GM23338 (cell line): Measurements from ENCODE around the gene CPTP. TPM values are rescaled to one million over a fixed set of nuclear protein-coding genes. Genes with fewer than 3 reads are reported as not detected.

Experiments used
- ATAC-seq: fragments of 200-7000 bp; cut with Tn5 transposase; 3 replicates; pipeline ENCODE4 v1.9.1; 2020
- DNase-seq: peaks from one replicate; pipeline ENCODE4 v3.0.0-alpha.2; 2015; ENCODE audit warnings: low spot score
- H2AFZ ChIP-seq: fragments of 200-600 bp; sonication (generic); 2 replicates; pipeline ENCODE4 v1.8.0; 2016; ENCODE audit warnings: antibody characterized with exemption, mild to moderate bottlenecking, moderate library complexity
- H3F3A ChIP-seq: fragments of 200-600 bp; sonication (generic); replicated peaks from 2 replicates; pipeline ENCODE4 v1.8.0; 2017; ENCODE audit warnings: antibody characterized with exemption, mixed run types, low read depth
- H3K27ac ChIP-seq: fragments of 200-600 bp; sonication (generic); 2 replicates; pipeline ENCODE4 v1.6.1; 2016; ENCODE audit warnings: low read depth
- H3K27me3 ChIP-seq: fragments of 200-600 bp; sonication (generic); 2 replicates; pipeline ENCODE4 v1.8.0; 2016; ENCODE audit warnings: mild to moderate bottlenecking, mixed run types, moderate library complexity; ENCODE audit not compliant: insufficient read depth
- H3K36me3 ChIP-seq: fragments of 200-600 bp; sonication (generic); 2 replicates; pipeline ENCODE4 v1.8.0; 2016; ENCODE audit warnings: mild to moderate bottlenecking; ENCODE audit not compliant: insufficient read depth
- H3K4me1 ChIP-seq: fragments of 200-600 bp; sonication (generic); 2 replicates; pipeline ENCODE4 v1.8.0; 2016; ENCODE audit warnings: mild to moderate bottlenecking, moderate library complexity; ENCODE audit not compliant: insufficient read depth
- H3K4me2 ChIP-seq: fragments of 200-600 bp; sonication (generic); 2 replicates; pipeline ENCODE4 v1.7.1; 2017; ENCODE audit warnings: mixed run types
- H3K4me3 ChIP-seq: fragments of 200-600 bp; sonication (generic); 2 replicates; pipeline ENCODE4 v1.6.1; 2016; ENCODE audit warnings: mixed run types
- H3K79me2 ChIP-seq: fragments of 200-600 bp; sonication (generic); replicated peaks from 2 replicates; pipeline ENCODE4 v1.8.0; 2017; ENCODE audit warnings: mild to moderate bottlenecking; ENCODE audit not compliant: insufficient read depth
- H3K9me2 ChIP-seq: fragments of 200-600 bp; sonication (generic); 2 replicates; pipeline ENCODE4 v1.8.0; 2017; ENCODE audit not compliant: insufficient read depth
- H4K20me1 ChIP-seq: fragments of 200-600 bp; sonication (generic); replicated peaks from 2 replicates; pipeline ENCODE4 v1.8.0; 2017; ENCODE audit warnings: mild to moderate bottlenecking; ENCODE audit not compliant: insufficient read depth
- H3K27ac Mint-ChIP-seq: 2 replicates; pipeline ENCODE4 v1.8.0; 2020; ENCODE audit warnings: inconsistent platforms, mild to moderate bottlenecking, moderate library complexity, mixed read lengths
- H3K27me3 Mint-ChIP-seq: 3 replicates; pipeline ENCODE4 v1.8.0; 2022; ENCODE audit warnings: low read depth, mild to moderate bottlenecking, moderate library complexity, mixed read lengths, inconsistent platforms; ENCODE audit not compliant: insufficient read depth, poor library complexity
- H3K36me3 Mint-ChIP-seq: 3 replicates; pipeline ENCODE4 v1.8.0; 2021; ENCODE audit warnings: low read depth, mild to moderate bottlenecking, inconsistent platforms, moderate library complexity, mixed read lengths
- H3K4me1 Mint-ChIP-seq: 3 replicates; pipeline ENCODE4 v1.8.0; 2020; ENCODE audit warnings: mild to moderate bottlenecking, inconsistent platforms, mixed read lengths
- H3K4me3 Mint-ChIP-seq: 3 replicates; pipeline ENCODE4 v1.8.0; 2021; ENCODE audit warnings: moderate library complexity, mild to moderate bottlenecking, inconsistent platforms, mixed read lengths
- H3K9me3 Mint-ChIP-seq: 3 replicates; pipeline ENCODE4 v1.8.0; 2020; ENCODE audit warnings: moderate library complexity, mild to moderate bottlenecking, inconsistent platforms, mixed read lengths
- CREB1 ChIP-seq: fragments of 250-450 bp; sonication (Bioruptor Pico); IDR thresholded peaks from 2 replicates; pipeline ENCODE4 v1.5.0; 2020; ENCODE audit warnings: low read depth, mild to moderate bottlenecking, moderate library complexity
- EZH2 ChIP-seq: fragments of 200-600 bp; sonication (generic); IDR thresholded peaks from one replicate; pipeline ENCODE4 v1.8.0; 2017; ENCODE audit warnings: antibody characterized with exemption, mild to moderate bottlenecking, low read depth; ENCODE audit not compliant: unreplicated experiment
- EZH2phosphoT487 ChIP-seq: fragments of 200-600 bp; sonication (generic); IDR thresholded peaks from one replicate; pipeline ENCODE4 v1.8.1; 2018; ENCODE audit warnings: antibody characterized with exemption; ENCODE audit not compliant: unreplicated experiment
- JUNB ChIP-seq: IDR thresholded peaks from one replicate; pipeline ENCODE4 v1.6.1; 2016; ENCODE audit warnings: antibody characterized with exemption; ENCODE audit not compliant: unreplicated experiment
- POLR2AphosphoS5 ChIP-seq: IDR thresholded peaks from 2 replicates; pipeline ENCODE4 v1.6.1; 2016; ENCODE audit warnings: antibody characterized with exemption, low read depth
- STAT1 ChIP-seq: IDR thresholded peaks from one replicate; pipeline ENCODE4 v1.6.1; 2016; ENCODE audit warnings: antibody characterized with exemption; ENCODE audit not compliant: unreplicated experiment
- ZNF114 ChIP-seq: fragments of 250-450 bp; sonication (Bioruptor Pico); IDR thresholded peaks from 2 replicates; pipeline ENCODE4 v1.5.0; 2020; ENCODE audit warnings: mild to moderate bottlenecking, moderate library complexity
- ZNF331 ChIP-seq: fragments of 250-450 bp; sonication (Bioruptor Pico); IDR thresholded peaks from 2 replicates; pipeline ENCODE4 v1.5.0; 2020; ENCODE audit warnings: low read depth, mild to moderate bottlenecking, moderate library complexity
- polyA plus RNA-seq: library from polyadenylated mRNA; unstranded; fragments of >200 nt; fragmentation: Nextera tagmentation; extraction: Ambion mirVana; gene quantifications from 2 replicates; pipeline ENCODE4 v1.2.1, GENCODE V29; 2016
- total RNA-seq: library from RNA; depleted of rRNA; stranded (reverse); fragments of >200 nt; shearing (Covaris generic); gene quantifications from 2 replicates; pipeline ENCODE4 v1.2.3, GENCODE V29; 2014
- TF ChIP-seq, protein P1 (sequence below): IDR thresholded peaks from 2 replicates; pipeline ENCODE4 v1.6.1; 2016; ENCODE audit warnings: antibody characterized with exemption
- TF ChIP-seq, protein P2 (sequence below), 2 experiments: fragments of 200-600 bp in 1 of 2; sonication (generic) in 1 of 2; conservative IDR thresholded peaks; 2 replicates each; pipeline versions ENCODE4 v1.5.1 to v1.6.1; 2016 to 2017; ENCODE audit warnings: antibody characterized with exemption in 2 of 2, low read depth in 2 of 2, mild to moderate bottlenecking in 2 of 2, moderate library complexity in 1 of 2
- TF ChIP-seq, protein P3 (sequence below): IDR thresholded peaks from one replicate; pipeline ENCODE4 v1.6.1; 2018; ENCODE audit warnings: antibody characterized with exemption; ENCODE audit not compliant: unreplicated experiment
- TF ChIP-seq, protein P4 (sequence below): fragments of 250-450 bp; sonication (Bioruptor Pico); IDR thresholded peaks from 2 replicates; pipeline ENCODE4 v1.5.0; 2020; ENCODE audit warnings: mild to moderate bottlenecking, moderate library complexity

CPTP gene
- total and polyA plus RNA-seq, 2 experiments from 2014 or later, result 8.1 to 13.5 TPM

DNA sequence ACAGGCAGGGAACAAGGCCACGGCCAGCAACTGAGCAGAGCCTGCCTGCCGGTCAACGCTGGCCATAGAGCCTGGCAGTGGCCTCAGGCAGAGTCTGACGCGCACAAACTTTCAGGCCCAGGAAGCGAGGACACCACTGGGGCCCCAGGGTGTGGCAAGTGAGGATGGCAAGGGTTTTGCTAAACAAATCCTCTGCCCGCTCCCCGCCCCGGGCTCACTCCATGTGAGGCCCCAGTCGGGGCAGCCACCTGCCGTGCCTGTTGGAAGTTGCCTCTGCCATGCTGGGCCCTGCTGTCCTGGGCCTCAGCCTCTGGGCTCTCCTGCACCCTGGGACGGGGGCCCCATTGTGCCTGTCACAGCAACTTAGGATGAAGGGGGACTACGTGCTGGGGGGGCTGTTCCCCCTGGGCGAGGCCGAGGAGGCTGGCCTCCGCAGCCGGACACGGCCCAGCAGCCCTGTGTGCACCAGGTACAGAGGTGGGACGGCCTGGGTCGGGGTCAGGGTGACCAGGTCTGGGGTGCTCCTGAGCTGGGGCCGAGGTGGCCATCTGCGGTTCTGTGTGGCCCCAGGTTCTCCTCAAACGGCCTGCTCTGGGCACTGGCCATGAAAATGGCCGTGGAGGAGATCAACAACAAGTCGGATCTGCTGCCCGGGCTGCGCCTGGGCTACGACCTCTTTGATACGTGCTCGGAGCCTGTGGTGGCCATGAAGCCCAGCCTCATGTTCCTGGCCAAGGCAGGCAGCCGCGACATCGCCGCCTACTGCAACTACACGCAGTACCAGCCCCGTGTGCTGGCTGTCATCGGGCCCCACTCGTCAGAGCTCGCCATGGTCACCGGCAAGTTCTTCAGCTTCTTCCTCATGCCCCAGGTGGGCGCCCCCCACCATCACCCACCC, 6.7 kb downstream of the CPTP start, which contains the start of gene TAS1R3:
TAS1R3 (plus strand) TSS at position 213 of the 898 bp plus-strand sequence; CDS start at position 279, 66 bp downstream.
- H3K36me3 Mint-ChIP-seq, result peaks cover 5% of the 10 kb centered on the region; the same call in 2 of the 3 replicates
- H3F3A ChIP-seq, result peaks cover 18% of the 10 kb centered on the region; the same call in 1 of the 2 replicates
- H3K27me3 Mint-ChIP-seq, result peaks cover 11% of the 10 kb centered on the region
- no peaks in the 10 kb centered on the region for H4K20me1 ChIP-seq
- ATAC-seq (no peak; the same call in 2 of the 3 replicates), DNase-seq (no peak)
- H3K79me2 ChIP-seq, result no peaks in the 10 kb centered on the region
- TF ChIP-seq ZNF331 (CRISPR knock-in tag), result no peak
- no peak for TF ChIP-seq CREB1 (CRISPR knock-in tag)
- TF ChIP-seq, protein P1, sequence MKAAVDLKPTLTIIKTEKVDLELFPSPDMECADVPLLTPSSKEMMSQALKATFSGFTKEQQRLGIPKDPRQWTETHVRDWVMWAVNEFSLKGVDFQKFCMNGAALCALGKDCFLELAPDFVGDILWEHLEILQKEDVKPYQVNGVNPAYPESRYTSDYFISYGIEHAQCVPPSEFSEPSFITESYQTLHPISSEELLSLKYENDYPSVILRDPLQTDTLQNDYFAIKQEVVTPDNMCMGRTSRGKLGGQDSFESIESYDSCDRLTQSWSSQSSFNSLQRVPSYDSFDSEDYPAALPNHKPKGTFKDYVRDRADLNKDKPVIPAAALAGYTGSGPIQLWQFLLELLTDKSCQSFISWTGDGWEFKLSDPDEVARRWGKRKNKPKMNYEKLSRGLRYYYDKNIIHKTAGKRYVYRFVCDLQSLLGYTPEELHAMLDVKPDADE, result no peak
- no peak for TF ChIP-seq STAT1
- TF ChIP-seq JUNB, result no peak
- TF ChIP-seq, protein P2, sequence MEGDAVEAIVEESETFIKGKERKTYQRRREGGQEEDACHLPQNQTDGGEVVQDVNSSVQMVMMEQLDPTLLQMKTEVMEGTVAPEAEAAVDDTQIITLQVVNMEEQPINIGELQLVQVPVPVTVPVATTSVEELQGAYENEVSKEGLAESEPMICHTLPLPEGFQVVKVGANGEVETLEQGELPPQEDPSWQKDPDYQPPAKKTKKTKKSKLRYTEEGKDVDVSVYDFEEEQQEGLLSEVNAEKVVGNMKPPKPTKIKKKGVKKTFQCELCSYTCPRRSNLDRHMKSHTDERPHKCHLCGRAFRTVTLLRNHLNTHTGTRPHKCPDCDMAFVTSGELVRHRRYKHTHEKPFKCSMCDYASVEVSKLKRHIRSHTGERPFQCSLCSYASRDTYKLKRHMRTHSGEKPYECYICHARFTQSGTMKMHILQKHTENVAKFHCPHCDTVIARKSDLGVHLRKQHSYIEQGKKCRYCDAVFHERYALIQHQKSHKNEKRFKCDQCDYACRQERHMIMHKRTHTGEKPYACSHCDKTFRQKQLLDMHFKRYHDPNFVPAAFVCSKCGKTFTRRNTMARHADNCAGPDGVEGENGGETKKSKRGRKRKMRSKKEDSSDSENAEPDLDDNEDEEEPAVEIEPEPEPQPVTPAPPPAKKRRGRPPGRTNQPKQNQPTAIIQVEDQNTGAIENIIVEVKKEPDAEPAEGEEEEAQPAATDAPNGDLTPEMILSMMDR (conservative IDR thresholded peaks at IDR 0.05; ENCODE audit: low read depth in 2 of 2), result no peak
- no peak for TF ChIP-seq EZH2phosphoT487
- TF ChIP-seq, protein P3, sequence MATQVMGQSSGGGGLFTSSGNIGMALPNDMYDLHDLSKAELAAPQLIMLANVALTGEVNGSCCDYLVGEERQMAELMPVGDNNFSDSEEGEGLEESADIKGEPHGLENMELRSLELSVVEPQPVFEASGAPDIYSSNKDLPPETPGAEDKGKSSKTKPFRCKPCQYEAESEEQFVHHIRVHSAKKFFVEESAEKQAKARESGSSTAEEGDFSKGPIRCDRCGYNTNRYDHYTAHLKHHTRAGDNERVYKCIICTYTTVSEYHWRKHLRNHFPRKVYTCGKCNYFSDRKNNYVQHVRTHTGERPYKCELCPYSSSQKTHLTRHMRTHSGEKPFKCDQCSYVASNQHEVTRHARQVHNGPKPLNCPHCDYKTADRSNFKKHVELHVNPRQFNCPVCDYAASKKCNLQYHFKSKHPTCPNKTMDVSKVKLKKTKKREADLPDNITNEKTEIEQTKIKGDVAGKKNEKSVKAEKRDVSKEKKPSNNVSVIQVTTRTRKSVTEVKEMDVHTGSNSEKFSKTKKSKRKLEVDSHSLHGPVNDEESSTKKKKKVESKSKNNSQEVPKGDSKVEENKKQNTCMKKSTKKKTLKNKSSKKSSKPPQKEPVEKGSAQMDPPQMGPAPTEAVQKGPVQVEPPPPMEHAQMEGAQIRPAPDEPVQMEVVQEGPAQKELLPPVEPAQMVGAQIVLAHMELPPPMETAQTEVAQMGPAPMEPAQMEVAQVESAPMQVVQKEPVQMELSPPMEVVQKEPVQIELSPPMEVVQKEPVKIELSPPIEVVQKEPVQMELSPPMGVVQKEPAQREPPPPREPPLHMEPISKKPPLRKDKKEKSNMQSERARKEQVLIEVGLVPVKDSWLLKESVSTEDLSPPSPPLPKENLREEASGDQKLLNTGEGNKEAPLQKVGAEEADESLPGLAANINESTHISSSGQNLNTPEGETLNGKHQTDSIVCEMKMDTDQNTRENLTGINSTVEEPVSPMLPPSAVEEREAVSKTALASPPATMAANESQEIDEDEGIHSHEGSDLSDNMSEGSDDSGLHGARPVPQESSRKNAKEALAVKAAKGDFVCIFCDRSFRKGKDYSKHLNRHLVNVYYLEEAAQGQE, result no peak
- TF ChIP-seq EZH2, result no peak
- TF ChIP-seq ZNF114 (CRISPR knock-in tag), result no peak
- TF ChIP-seq, protein P4, sequence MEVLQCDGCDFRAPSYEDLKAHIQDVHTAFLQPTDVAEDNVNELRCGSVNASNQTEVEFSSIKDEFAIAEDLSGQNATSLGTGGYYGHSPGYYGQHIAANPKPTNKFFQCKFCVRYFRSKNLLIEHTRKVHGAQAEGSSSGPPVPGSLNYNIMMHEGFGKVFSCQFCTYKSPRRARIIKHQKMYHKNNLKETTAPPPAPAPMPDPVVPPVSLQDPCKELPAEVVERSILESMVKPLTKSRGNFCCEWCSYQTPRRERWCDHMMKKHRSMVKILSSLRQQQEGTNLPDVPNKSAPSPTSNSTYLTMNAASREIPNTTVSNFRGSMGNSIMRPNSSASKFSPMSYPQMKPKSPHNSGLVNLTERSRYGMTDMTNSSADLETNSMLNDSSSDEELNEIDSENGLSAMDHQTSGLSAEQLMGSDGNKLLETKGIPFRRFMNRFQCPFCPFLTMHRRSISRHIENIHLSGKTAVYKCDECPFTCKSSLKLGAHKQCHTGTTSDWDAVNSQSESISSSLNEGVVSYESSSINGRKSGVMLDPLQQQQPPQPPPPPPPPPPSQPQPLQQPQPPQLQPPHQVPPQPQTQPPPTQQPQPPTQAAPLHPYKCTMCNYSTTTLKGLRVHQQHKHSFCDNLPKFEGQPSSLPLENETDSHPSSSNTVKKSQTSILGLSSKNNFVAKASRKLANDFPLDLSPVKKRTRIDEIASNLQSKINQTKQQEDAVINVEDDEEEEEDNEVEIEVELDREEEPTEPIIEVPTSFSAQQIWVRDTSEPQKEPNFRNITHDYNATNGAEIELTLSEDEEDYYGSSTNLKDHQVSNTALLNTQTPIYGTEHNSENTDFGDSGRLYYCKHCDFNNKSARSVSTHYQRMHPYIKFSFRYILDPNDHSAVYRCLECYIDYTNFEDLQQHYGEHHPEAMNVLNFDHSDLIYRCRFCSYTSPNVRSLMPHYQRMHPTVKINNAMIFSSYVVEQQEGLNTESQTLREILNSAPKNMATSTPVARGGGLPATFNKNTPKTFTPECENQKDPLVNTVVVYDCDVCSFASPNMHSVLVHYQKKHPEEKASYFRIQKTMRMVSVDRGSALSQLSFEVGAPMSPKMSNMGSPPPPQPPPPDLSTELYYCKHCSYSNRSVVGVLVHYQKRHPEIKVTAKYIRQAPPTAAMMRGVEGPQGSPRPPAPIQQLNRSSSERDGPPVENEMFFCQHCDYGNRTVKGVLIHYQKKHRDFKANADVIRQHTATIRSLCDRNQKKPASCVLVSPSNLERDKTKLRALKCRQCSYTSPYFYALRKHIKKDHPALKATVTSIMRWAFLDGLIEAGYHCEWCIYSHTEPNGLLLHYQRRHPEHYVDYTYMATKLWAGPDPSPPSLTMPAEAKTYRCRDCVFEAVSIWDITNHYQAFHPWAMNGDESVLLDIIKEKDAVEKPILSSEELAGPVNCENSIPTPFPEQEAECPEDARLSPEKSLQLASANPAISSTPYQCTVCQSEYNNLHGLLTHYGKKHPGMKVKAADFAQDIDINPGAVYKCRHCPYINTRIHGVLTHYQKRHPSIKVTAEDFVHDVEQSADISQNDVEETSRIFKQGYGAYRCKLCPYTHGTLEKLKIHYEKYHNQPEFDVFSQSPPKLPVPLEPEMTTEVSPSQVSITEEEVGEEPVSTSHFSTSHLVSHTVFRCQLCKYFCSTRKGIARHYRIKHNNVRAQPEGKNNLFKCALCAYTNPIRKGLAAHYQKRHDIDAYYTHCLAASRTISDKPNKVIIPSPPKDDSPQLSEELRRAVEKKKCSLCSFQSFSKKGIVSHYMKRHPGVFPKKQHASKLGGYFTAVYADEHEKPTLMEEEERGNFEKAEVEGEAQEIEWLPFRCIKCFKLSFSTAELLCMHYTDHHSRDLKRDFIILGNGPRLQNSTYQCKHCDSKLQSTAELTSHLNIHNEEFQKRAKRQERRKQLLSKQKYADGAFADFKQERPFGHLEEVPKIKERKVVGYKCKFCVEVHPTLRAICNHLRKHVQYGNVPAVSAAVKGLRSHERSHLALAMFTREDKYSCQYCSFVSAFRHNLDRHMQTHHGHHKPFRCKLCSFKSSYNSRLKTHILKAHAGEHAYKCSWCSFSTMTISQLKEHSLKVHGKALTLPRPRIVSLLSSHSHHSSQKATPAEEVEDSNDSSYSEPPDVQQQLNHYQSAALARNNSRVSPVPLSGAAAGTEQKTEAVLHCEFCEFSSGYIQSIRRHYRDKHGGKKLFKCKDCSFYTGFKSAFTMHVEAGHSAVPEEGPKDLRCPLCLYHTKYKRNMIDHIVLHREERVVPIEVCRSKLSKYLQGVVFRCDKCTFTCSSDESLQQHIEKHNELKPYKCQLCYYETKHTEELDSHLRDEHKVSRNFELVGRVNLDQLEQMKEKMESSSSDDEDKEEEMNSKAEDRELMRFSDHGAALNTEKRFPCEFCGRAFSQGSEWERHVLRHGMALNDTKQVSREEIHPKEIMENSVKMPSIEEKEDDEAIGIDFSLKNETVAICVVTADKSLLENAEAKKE (CRISPR knock-in tag), result no peak
- TF ChIP-seq POLR2AphosphoS5, result no peak
- H3K4me3 ChIP-seq, result no peak within 1 kb of the TSS
- H3K4me1 Mint-ChIP-seq, result no peaks in the 10 kb centered on the region
- no peaks in the 10 kb centered on the region for H3K36me3 ChIP-seq
- no peaks in the 10 kb centered on the region for H3K9me3 Mint-ChIP-seq
- no peaks in the 10 kb centered on the region for H3K27me3 ChIP-seq
- H3K4me2 ChIP-seq, result no peak within 1 kb of the TSS
- H3K4me3 Mint-ChIP-seq, result no peak within 1 kb of the TSS
- no peaks in the 10 kb centered on the region for H3K4me1 ChIP-seq
- H3K9me2 ChIP-seq, result no peaks in the 10 kb centered on the region
- no peak within 1 kb of the TSS for H3K27ac Mint-ChIP-seq
- H2AFZ ChIP-seq, result no peak within 1 kb of the TSS
- no peak within 1 kb of the TSS for H3K27ac ChIP-seq
